HUDEP-2 (cell line): Measurements from ENCODE around the gene GLT1D1.
"Not testable (repeated sequence)": the region's sequence is repeated elsewhere in the genome, so short reads cannot be mapped to it uniquely, and the experiment has no call there.

Experiments used
- DNase-seq, 76 experiments: peaks; one replicate each; lab custom pipeline; 2025; ENCODE audit not compliant: unreplicated experiment in 76 of 76; lab: John Stamatoyannopoulos, UW

The GLT1D1 gene

GRCh38 chr12:128852885-128853599 is at the start of gene GLT1D1:
Gene GLT1D1, plus strand, starts transcription at chr12:128853478. Its CDS starts 104 bp downstream, at chr12:128853582.
- DNase-seq = no peak

- DNase-seq = no peak
Measured at GRCh38 chr12:128803788-128804187, 49.5 kb upstream of the GLT1D1 start.

DNA sequence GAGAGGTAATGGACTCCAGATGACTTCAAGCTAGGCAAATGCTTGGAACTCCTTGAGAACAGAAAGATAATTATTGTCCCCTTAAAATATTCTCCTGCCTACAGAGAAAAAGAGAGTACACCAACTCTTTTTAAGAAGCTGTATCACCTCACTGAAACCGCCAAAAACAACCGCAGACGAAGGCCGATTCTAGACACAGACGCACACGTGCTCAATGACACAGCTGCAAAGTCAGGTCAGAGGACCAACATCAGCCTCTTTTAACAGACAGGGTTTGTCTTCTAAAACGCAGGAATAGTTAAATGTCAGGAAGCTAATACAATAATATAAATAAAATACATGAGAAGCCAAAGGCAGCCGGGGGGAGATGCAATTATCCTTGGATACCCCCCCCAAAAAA is 48.5 kb upstream of the GLT1D1 start:
- DNase-seq = no peak

- not testable (repeated sequence) for DNase-seq
Measured at GRCh38 chr12:128805406-128805805, 47.9 kb upstream of the GLT1D1 start.

- no peak for DNase-seq
Measured at GRCh38 chr12:128806573-128806972, 46.7 kb upstream of the GLT1D1 start.

DNA sequence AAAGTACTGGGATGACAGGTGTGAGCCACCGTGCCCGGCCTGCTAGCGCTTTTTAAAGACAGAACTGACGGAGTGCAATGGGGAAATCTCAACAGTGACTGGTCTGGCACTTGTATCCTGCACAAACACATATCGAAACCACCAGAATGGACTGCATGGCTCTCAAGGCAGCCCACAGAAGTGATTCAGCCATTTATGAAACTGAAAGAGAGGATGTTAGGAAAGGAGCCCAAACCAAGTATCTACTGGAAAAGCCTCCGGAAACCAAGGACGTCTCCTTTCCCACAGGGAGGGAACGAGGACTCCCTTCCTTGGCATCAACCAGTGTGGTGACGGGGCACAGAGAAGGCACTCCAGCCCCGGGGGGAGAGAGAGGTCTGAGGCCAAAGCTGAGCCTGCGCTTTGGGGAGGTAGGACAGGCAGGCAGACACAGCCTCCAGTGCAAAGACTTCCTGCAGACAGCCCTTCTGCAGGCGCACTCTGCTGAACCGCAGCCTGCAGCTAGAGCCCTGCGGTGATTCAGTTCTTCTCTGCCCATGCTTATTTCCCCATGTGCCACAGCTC is 46.0 kb upstream of the GLT1D1 start:
- DNase-seq = no peak

DNA sequence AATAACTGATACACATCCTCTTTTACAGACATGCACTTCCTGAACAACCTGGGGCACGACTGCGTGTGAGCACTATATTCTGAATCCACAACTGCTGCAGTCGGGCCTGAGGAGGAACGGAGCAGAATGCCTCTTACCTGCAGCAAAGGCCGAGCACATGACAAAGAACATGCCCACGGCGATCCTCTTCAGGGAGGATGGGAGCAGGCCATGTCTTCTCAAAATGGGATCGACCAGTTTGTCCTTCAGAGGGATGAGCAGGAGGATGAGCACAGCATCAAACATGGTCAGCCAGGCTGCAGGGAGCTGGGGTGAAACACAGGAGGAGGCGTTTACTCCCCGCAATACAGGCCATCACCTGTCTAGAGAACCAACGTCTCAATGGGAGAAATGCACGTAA is 44.6 kb upstream of the GLT1D1 start:
- no peak for DNase-seq

DNA sequence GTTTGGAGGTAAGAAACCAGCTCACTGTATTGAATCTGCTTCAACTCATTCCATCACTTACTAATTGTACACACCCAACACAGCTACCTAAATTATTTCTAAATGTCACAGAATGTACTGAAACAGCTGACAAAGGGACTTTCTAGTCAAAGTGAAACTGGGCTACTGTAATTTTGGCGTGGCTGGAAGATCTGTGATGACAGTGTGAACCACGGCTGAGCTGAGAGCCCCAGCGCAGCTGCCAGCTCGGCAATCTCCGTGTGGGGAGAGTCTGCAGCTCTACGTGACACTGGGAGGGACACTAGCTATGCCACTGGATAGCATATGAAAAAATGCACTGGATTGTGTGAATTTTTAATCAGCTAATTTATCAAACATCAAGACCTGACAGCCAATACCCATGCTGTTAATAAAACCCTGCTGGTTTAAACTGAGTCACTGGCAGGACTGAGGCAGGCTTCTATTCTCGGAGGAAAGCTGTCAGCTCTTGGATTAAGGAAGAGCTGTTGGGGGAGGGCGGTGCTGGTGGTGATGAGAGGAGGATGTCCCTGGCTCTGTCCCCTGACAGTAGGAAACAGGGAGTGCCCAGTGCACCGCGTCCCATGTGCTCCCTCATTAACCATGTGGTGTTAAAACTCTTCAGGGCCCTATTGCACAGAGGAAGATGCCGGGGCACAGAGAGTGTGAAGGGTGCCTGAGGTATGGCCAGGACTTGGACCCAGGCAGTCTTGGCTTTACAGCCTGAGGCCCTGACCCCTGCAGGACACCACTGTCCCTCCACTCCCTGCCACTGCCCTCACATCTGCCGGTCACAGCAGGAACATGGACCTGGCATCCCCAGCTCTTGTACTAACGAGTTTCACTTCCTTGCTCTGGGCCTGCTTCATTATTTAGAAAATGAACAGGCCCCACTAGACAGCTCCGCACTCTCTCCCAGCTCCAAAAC is 42.8 kb upstream of the GLT1D1 start:
- DNase-seq = no peak

GRCh38 chr12:128811806-128812205 is 41.5 kb upstream of the GLT1D1 start:
- DNase-seq = no peak

DNA sequence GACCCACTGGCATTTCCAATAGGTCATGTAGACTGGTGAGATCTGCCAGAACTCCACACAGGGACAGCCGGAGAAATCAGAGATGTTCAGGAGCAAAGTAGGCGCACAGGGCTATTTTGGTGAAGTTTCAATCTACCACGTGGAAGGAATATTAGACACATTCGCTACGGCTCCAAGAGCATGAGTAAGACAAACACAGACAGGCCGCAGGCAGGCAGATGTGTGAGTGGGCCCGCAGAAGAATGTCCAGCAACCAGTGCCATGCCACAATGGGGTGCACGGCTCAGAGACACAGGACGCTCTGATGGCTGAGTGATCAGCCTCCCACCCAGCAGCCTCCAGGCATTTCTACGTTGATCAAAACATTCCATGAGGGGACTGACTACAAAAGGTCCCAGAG is 39.9 kb upstream of the GLT1D1 start:
- DNase-seq = no peak

DNA sequence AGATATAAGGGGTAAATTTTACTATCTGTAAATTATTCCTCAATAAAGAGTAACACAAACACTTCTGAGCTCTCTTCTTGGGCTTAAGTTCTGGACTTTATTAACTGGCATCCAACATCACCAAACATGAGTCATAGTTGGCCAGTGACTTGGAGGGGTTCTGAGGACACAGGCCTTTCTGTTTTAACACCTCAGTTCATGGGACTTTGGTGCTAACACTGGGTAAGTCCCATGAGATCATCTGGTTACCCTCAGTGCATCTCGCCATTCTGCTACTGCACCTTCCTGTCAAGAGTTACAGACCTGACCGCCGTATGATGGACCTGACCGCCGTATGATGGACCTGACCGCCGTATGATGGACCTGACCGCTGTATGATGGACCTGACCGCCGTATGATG is 39.4 kb upstream of the GLT1D1 start:
- no peak for DNase-seq

DNA sequence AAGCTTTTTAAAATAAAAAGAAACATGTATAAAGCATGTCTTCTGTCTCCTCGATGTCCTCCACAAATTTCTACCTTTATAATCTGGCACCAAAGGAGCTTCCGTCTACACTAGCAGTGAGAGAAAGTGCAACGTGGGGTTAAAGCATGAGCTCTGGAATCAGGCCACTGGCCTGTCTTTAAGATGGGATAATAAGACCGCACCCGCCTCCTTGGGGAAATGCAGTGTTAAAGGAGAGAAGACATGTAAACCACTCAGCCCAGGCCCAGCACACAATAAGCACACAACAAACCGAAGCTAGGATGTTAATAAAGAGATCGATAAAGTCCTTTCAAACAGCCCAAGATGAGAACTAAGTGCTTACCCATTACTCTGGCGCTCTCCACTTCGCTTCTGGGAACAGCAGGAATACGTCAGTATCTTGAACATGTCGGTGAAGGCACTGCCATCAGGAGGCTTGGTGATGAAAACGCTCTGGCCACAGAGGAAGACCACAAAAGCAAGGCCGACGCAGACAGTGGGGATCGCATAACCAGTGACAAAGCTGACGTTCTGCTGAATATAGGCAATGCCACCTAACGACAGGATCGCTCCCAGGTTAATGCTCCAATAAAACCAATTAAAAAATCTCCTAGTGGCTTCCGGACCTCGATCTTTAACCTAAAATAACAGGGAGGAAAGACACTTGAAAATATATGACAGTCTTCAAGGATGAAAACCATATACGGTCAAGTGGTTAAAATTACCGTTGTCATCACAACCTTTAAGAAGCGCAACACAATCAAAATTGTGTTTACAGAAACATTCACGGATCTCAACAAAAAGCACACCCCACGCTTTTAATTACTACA is 38.6 kb upstream of the GLT1D1 start:
- no peak for DNase-seq

GRCh38 chr12:128815779-128816642 is 37.3 kb upstream of the GLT1D1 start:
- no peak for DNase-seq

DNA sequence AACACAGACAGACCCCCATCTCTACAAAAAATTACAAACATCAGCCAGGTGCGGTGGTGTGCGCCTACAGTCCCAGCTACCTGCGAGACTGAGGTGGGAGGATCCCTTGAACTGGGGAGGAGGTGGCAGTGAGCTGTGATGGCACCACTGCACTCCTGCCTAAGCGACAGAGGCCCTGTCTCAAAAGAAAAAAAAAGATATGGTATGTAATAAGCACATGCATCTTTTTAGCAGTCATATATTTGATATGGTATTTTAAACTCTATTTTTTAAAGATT is 36.7 kb upstream of the GLT1D1 start:
- DNase-seq = no peak

DNA sequence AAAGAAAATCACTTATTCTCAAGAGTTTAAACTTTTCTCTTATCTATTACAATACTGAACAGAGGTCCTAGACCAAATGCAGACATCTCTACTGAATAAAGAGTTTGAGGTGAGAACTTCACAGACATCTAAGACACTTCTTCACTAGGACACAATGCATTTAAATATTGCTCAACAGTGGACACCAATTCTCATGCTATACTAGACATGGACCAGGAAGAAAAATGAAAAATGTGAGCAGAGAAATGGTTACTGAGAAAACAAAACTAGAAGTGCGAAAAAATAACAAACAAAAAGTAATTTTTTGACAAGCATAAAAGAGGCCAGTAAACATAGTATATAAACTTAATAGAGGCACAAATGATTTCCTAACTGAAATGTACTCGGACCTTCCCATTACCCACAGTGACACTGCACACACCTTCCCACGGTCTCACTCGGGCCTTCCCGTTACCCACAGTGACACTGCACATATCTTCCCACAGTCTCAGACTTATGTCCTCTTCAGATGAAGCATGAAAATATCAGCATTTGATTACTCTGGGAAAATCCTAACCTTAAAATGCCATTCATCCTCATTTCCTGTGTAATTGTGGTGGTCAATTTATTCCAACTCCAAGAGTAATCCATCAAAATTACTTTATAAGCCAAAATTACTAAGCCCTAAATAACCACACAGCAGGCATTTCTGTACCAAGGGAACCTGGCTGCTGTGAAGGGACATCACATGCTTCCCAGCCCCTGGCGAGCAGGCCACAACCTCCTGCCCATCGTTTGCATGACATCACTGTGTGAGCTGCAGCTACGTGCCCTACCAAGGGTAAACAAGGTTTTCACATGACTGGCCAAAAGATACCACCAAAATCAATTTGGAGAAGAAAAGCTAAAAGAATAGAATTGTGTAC is 35.9 kb upstream of the GLT1D1 start:
- no peak for DNase-seq

DNA sequence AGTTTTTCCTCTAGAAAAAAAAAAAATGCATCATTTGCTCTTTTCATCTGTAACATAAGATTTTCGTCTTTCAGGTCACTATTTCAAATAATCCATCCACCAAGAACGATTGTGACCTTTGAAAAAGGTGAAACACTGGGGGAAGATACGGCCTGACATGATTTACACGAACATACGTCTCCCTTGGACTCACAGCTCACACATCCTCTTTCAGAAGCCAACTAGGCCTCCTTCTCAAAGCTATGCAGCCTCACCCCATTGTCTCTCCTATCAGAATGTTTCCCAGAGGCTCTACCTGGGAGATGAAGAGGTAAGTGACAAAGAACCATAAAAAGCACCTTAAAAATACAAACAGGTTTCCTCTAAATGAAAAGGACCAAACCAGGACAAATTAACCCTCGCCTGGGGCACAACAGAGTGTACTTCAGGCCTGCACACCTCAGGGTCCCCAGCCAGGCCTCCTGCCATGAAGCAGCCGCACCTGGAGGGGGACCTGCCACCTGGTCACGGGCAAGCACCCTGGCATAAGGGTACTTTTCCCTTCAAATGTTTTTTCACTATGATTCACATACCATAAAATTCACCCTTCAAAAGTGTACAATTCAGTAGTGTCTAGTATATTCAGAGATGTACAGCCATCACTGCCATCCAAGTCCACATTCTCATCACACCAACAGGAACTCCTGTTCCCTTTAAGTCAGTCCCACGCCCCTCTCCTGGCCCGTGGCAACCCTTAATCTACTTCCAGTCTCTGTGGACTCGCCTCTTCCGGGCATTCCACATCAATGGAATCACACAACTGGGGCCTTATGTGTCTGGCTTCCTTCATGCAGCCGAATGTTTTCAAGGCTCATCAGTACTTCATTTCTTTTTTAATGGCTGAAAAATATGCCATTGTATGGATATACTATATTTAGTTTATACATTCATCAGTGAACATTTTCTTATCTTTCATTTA is 34.9 kb upstream of the GLT1D1 start:
- no peak for DNase-seq

DNA sequence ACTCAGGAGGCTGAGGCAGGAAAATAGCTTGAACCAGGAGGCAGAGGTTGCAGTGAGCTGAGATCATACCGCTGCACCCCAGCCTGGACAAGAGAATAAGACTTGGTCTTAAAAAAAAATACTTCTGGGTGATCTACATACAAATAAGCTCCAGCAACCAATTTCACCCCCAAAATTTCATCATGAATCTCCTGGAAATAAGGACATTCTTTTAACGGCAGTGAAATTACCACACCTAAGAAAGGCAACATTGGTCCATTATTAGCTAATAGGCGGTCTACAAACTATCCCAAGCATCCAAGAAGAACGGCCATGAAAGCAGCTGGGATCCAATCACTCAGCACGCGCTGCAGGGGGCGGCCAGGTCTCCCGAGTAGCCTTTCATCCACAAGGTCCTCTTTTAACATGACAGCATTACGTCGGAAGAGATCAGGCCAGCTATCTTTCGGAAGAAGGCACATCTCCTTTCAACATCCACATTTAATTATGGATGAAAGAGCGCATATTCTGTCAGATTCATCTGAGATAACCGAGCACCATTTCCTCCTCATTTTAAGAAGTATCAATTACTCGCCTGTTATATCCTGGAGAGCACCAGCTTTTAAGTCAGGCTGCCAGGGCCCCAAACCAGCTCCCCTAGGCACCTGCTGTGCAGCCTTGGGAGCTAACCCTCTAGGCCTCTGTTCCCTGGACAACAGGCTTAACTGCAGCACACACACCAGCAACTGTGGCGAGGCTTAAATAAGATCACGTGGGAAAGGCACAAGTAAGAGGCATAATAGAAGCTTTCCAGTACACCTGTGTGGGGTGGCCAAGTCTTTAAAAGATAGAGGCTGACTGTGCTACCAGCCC is 33.8 kb upstream of the GLT1D1 start:
- DNase-seq = no peak
